PC-3 (cell line): ENCODE data around the gene HDGFL2. TPM values are rescaled to one million over a fixed set of nuclear protein-coding genes. Genes with fewer than 3 reads are reported as not detected.

Source experiments
- ATAC-seq: fragments of 200-7000 bp; cut with Tn5 transposase; 2 replicates; pipeline ENCODE4 v1.9.1; 2020; ENCODE audit warnings: mild to moderate bottlenecking, moderate library complexity
- BruUV-seq: library from RNA; stranded (reverse); fragments of 400-500 nt; replicated peaks from 2 replicates; lab custom pipeline; 2021; lab: Mats Ljungman, UMichigan
- CTCF ChIA-PET: fragments of 300-600 bp; sonication (Branson Sonifier 250); formaldehyde crosslinking; loops from one replicate; lab custom pipeline; 2022; ENCODE audit warnings: antibody characterized with exemption; lab: Charles Lee
- POLR2A ChIA-PET: fragments of 300-600 bp; sonication (Branson Sonifier 250); formaldehyde crosslinking; loops from one replicate; lab custom pipeline; 2022; ENCODE audit warnings: antibody characterized with exemption; ENCODE audit not compliant: unreplicated experiment; lab: Charles Lee
- DNase-seq: peaks from one replicate; pipeline ENCODE4 v3.0.0-alpha.2; 2015
- H2AFZ ChIP-seq: fragments of 300-600 bp; sonication (generic); 2 replicates; pipeline ENCODE4 v1.6.0; 2016; ENCODE audit warnings: antibody characterized with exemption, low read length
- H3F3A ChIP-seq: fragments of 300-600 bp; sonication (generic); one replicate; pipeline ENCODE4 v1.6.0; 2017; ENCODE audit warnings: antibody characterized with exemption, low read length, control low read depth, mild to moderate bottlenecking; ENCODE audit not compliant: unreplicated experiment
- H3K27ac ChIP-seq: fragments of 300-600 bp; sonication (generic); 2 replicates; pipeline ENCODE4 v1.5.1; 2016; ENCODE audit warnings: mild to moderate bottlenecking, low read length
- H3K27me3 ChIP-seq: fragments of 300-600 bp; sonication (generic); 2 replicates; pipeline ENCODE4 v1.6.1; 2016; ENCODE audit warnings: low read length, mixed read lengths
- H3K36me3 ChIP-seq: fragments of 300-600 bp; sonication (generic); 2 replicates; pipeline ENCODE4 v1.6.1; 2016; ENCODE audit warnings: low read depth, mixed run types, low read length, mixed read lengths
- H3K4me1 ChIP-seq: fragments of 300-600 bp; sonication (generic); 2 replicates; pipeline ENCODE4 v1.5.1; 2016; ENCODE audit warnings: low read length; ENCODE audit not compliant: insufficient read depth
- H3K4me2 ChIP-seq: fragments of 300-600 bp; sonication (generic); 2 replicates; pipeline ENCODE4 v1.6.0; 2016; ENCODE audit warnings: low read length
- H3K4me3 ChIP-seq: fragments of 300-600 bp; sonication (generic); 2 replicates; pipeline ENCODE4 v1.5.1; 2016; ENCODE audit warnings: mild to moderate bottlenecking, low read length, mixed read lengths
- H3K79me2 ChIP-seq: fragments of 300-600 bp; sonication (generic); 2 replicates; pipeline ENCODE4 v1.6.1; 2017; ENCODE audit warnings: low read length, mixed read lengths
- H3K9ac ChIP-seq: fragments of 300-600 bp; sonication (generic); 2 replicates; pipeline ENCODE4 v1.6.0; 2016; ENCODE audit warnings: mild to moderate bottlenecking, low read length
- H3K9me2 ChIP-seq: fragments of 300-600 bp; sonication (generic); replicated peaks from 2 replicates; pipeline ENCODE4 v1.6.1; 2016; ENCODE audit warnings: mixed run types, low read length, mixed read lengths
- H3K9me3 ChIP-seq: fragments of 300-600 bp; sonication (generic); 2 replicates; pipeline ENCODE4 v1.6.1; 2016; ENCODE audit warnings: low read length, mixed read lengths
- H4K20me1 ChIP-seq: fragments of 300-600 bp; sonication (generic); 2 replicates; pipeline ENCODE4 v1.6.1; 2016; ENCODE audit warnings: low read length, mixed read lengths
- CTCF ChIP-seq: fragments of 300-600 bp; sonication (generic); conservative IDR thresholded peaks from 2 replicates; pipeline ENCODE4 v1.5.1; 2017; ENCODE audit warnings: antibody characterized with exemption, low read depth, mild to moderate bottlenecking, low read length
- EZH2 ChIP-seq: fragments of 300-600 bp; sonication (generic); IDR thresholded peaks from one replicate; pipeline ENCODE4 v1.6.1; 2017; ENCODE audit warnings: antibody characterized with exemption, mild to moderate bottlenecking, low read length; ENCODE audit not compliant: unreplicated experiment
- EZH2phosphoT487 ChIP-seq: fragments of 300-600 bp; sonication (generic); IDR thresholded peaks from 2 replicates; pipeline ENCODE4 v1.6.1; 2018; ENCODE audit warnings: mild to moderate bottlenecking, antibody characterized with exemption, low read length, borderline replicate concordance
- intact Hi-C: fragments of 100-400 bp; cut with micrococcal nuclease; formaldehyde crosslinking; loops from 2 replicates; pipeline ENCODE4 v1.9.0; 2023
- total RNA-seq: library from RNA; depleted of rRNA; stranded (reverse); fragments of >200 nt; gene quantifications from 2 replicates; pipeline ENCODE4 v1.2.3, GENCODE V29; 2014

The HDGFL2 gene
- total RNA-seq, 1 experiment from 2014 or later, result 111 TPM

GRCh38 chr19:4502282-4503131, 30.4 kb downstream of the HDGFL2 start:
- no peaks in the 10 kb centered on the region for H3K9me2 ChIP-seq
- no peak overlapping the region for H3K27ac ChIP-seq
- TF ChIP-seq EZH2phosphoT487 (no peak), EZH2 (no peak), CTCF (no peak)
- H3K79me2 ChIP-seq, result no peaks in the 10 kb centered on the region
- intact Hi-C loops, result no loop called here
- H3K27me3 ChIP-seq, result no peaks in the 10 kb centered on the region
- BruUV-seq, result no TSS peak
- peaks cover 5% of the 10 kb centered on the region; the same call in 1 of the 2 replicates for H3K36me3 ChIP-seq
- no peaks in the 10 kb centered on the region for H3F3A ChIP-seq
- ATAC-seq, result no peak
- ChIA-PET CTCF (no interaction called here), POLR2A (interaction anchor here (0.7 kb wide), 1 partner anchor 33 kb away, joined by 3 read pairs; the partner anchor contains the start of gene PLIN5)
- no peak overlapping the region for H3K9ac ChIP-seq
- no peak overlapping the region for H3K4me2 ChIP-seq
- no peaks in the 10 kb centered on the region for H4K20me1 ChIP-seq
- no peaks in the 10 kb centered on the region for H3K9me3 ChIP-seq
- no peak overlapping the region for H3K4me3 ChIP-seq
- H2AFZ ChIP-seq, result no peak overlapping the region
- peaks cover 8% of the 10 kb centered on the region for H3K4me1 ChIP-seq
- DNase-seq, result no peak

- no peak overlapping the region for H3K4me3 ChIP-seq
- CTCF ChIA-PET, result no interaction called here
- TF ChIP-seq EZH2phosphoT487 (no peak), EZH2 (no peak), CTCF (no peak)
- no TSS peak for BruUV-seq
- DNase-seq, result no peak
- no peaks in the 10 kb centered on the region for H4K20me1 ChIP-seq
- H3K9me2 ChIP-seq, result no peaks in the 10 kb centered on the region
- H3K79me2 ChIP-seq, result no peaks in the 10 kb centered on the region
- H3K9ac ChIP-seq, result no peak overlapping the region
- H3K27ac ChIP-seq, result no peak overlapping the region
- no peak overlapping the region for H2AFZ ChIP-seq
- no peaks in the 10 kb centered on the region for H3K27me3 ChIP-seq
- H3K36me3 ChIP-seq, result peaks cover 3% of the 10 kb centered on the region; the same call in 1 of the 2 replicates
- no peaks in the 10 kb centered on the region for H3F3A ChIP-seq
- no peaks in the 10 kb centered on the region for H3K9me3 ChIP-seq
- H3K4me2 ChIP-seq, result no peak overlapping the region
- H3K4me1 ChIP-seq, result peaks cover 8% of the 10 kb centered on the region
- POLR2A ChIA-PET, result no interaction called here
- intact Hi-C loops, result no loop called here
- no peak for ATAC-seq
These were observed 31.2 kb downstream of the HDGFL2 start for GRCh38 chr19:4503132-4503824.
